ENCODE measurements around the gene PARVB.

GRCh38 chr22:44167501-44167900 is 143.4 kb downstream of the PARVB start:
- TF ChIP-seq CTCF (IDR thresholded peaks at IDR 0.05) (no peak), EZH2phosphoT487 (IDR thresholded peaks at IDR 0.05) (no peak)

Data from neural progenitor cell (in vitro differentiated cells).